Measurements from ENCODE around the gene RASSF4. TPM values are rescaled to one million over a fixed set of nuclear protein-coding genes. Genes with fewer than 3 reads are reported as not detected.

The RASSF4 gene
- total RNA-seq, 4 donors from 2014 or later: 27.6 to 41.5 (median 32.7) TPM

- intact Hi-C loops (cut with DNase I): no loop called here
- 81% methylated on average over 13 of the region's 14 CpGs for whole genome bisulfite sequencing
- no peak overlapping the region for H3K4me3 ChIP-seq
- DNase-seq (ENCODE audit: extremely low spot score): no peak
- peak overlapping the region; percentile 88 to 92 (median 90) for H3K27ac ChIP-seq (replicated peaks in 1 of 4)
- no peaks in the 10 kb centered on the region for H3K27me3 ChIP-seq
- no peak for TF ChIP-seq EP300 (IDR thresholded peaks at IDR 0.05)
- no peak for TF ChIP-seq POLR2AphosphoS5 (IDR thresholded peaks at IDR 0.05)
- TF ChIP-seq POLR2A (IDR thresholded peaks at IDR 0.05; ENCODE audit: low read depth): no peak
- TF ChIP-seq CTCF (IDR thresholded peaks at IDR 0.05): no peak
- no peaks in the 10 kb centered on the region for H3K9me3 ChIP-seq
- H3K4me1 ChIP-seq: peaks cover 77 to 100% (median 98%) of the 10 kb centered on the region in 4 donors
- H3K36me3 ChIP-seq: peaks cover 0 to 53% (median 27%) of the 10 kb centered on the region in 4 donors
Measured at GRCh38 chr10:44980309-44981171, 20.9 kb downstream of the RASSF4 start.

GRCh38 chr10:44981172-44982113 lies 21.8 kb downstream of the RASSF4 start:
- no peaks in the 10 kb centered on the region for H3K27me3 ChIP-seq
- no peaks in the 10 kb centered on the region for H3K9me3 ChIP-seq
- intact Hi-C loops (cut with DNase I): no loop called here
- H3K27ac ChIP-seq (replicated peaks in 1 of 4): peak overlapping the region; percentile 88 to 92 (median 90)
- TF ChIP-seq POLR2A (IDR thresholded peaks at IDR 0.05; ENCODE audit: low read depth): no peak
- peak; percentile 26 to 60 for TF ChIP-seq POLR2AphosphoS5 (IDR thresholded peaks at IDR 0.05)
- no peak for TF ChIP-seq EP300 (IDR thresholded peaks at IDR 0.05)
- no peak for DNase-seq (ENCODE audit: extremely low spot score)
- peaks cover 0 to 59% (median 25%) of the 10 kb centered on the region in 4 donors for H3K36me3 ChIP-seq
- H3K4me1 ChIP-seq: peaks cover 76 to 100% (median 97%) of the 10 kb centered on the region in 4 donors
- WGBS: 55% methylated on average over 10 of the region's 11 CpGs
- no peak overlapping the region for H3K4me3 ChIP-seq

- H3K27me3 ChIP-seq: no peaks in the 10 kb centered on the region
- 86% methylated on average over 8 of the region's 9 CpGs for WGBS
- H3K4me3 ChIP-seq: no peak overlapping the region
- intact Hi-C loops (cut with DNase I): no loop called here
- H3K27ac ChIP-seq (replicated peaks in 1 of 4): peak overlapping the region; percentile 88 to 92 (median 90)
- TF ChIP-seq EP300 (IDR thresholded peaks at IDR 0.05): no peak
- peak; percentile 57 to 77 for TF ChIP-seq POLR2AphosphoS5 (IDR thresholded peaks at IDR 0.05)
- H3K4me1 ChIP-seq: peaks cover 73 to 99% (median 94%) of the 10 kb centered on the region in 4 donors
- no peak for DNase-seq (ENCODE audit: extremely low spot score)
- H3K9me3 ChIP-seq: no peaks in the 10 kb centered on the region
- H3K36me3 ChIP-seq: peaks cover 0 to 59% (median 25%) of the 10 kb centered on the region in 4 donors
Measured at GRCh38 chr10:44982114-44982460, 22.5 kb downstream of the RASSF4 start.

- peaks cover 0 to 59% (median 27%) of the 10 kb centered on the region in 4 donors for H3K36me3 ChIP-seq
- intact Hi-C loops (cut with DNase I): no loop called here
- H3K27me3 ChIP-seq: no peaks in the 10 kb centered on the region
- H3K4me3 ChIP-seq: no peak overlapping the region
- H3K27ac ChIP-seq (replicated peaks in 1 of 4): peak overlapping the region; percentile 88 to 92 (median 90)
- 55% methylated on average over 2 of the region's 9 CpGs for WGBS
- no peak for DNase-seq (ENCODE audit: extremely low spot score)
- peaks cover 73 to 98% (median 92%) of the 10 kb centered on the region in 4 donors for H3K4me1 ChIP-seq
- no peak for TF ChIP-seq CTCF (IDR thresholded peaks at IDR 0.05)
- TF ChIP-seq EP300 (IDR thresholded peaks at IDR 0.05): no peak
- no peak for TF ChIP-seq POLR2AphosphoS5 (IDR thresholded peaks at IDR 0.05)
- no peak for TF ChIP-seq POLR2A (IDR thresholded peaks at IDR 0.05; ENCODE audit: low read depth)
- H3K9me3 ChIP-seq: no peaks in the 10 kb centered on the region
Measured at GRCh38 chr10:44982496-44982895, 22.9 kb downstream of the RASSF4 start.

- Histone ChIP-seq H3K27me3 (no peaks in the 10 kb centered on the region), H3K4me3 (no peak overlapping the region), H3K9me3 (no peaks in the 10 kb centered on the region), H3K27ac (replicated peaks in 1 of 4) (peak overlapping the region; percentile 88 to 92 (median 90)), H3K36me3 (peaks cover 0 to 59% (median 27%) of the 10 kb centered on the region in 4 donors), H3K4me1 (peaks cover 73 to 90% (median 85%) of the 10 kb centered on the region in 4 donors)
- no peak for DNase-seq (ENCODE audit: extremely low spot score)
- intact Hi-C loops (cut with DNase I): no loop called here
- 92% methylated on average over 9 of the region's 13 CpGs for WGBS
- TF ChIP-seq POLR2AphosphoS5 (IDR thresholded peaks at IDR 0.05): no peak
Measured at GRCh38 chr10:44983066-44983894, 23.7 kb downstream of the RASSF4 start.
